Gastrocnemius medialis (tissue), 4 donors: ENCODE results near the gene C9orf50. TPM values are rescaled to one million over a fixed set of nuclear protein-coding genes. Genes with fewer than 3 reads are reported as not detected.

Experiments used
- ATAC-seq, 2 donors: fragments of 150-250 bp; one replicate each; pipeline ENCODE4 v1.9.1; 2016
- DNase-seq, 2 donors: peaks; one replicate each; pipeline ENCODE4 v3.0.0-alpha.2; 2019
- H3K27ac ChIP-seq, 4 donors: fragments of 200-600 bp; sonication (generic); 1 replicate in 1 of 4; 2 replicates in 3 of 4; pipeline ENCODE4 v1.5.1; 2016 to 2018; ENCODE audit warnings: mild to moderate bottlenecking in 2 of 4, moderate library complexity in 1 of 4
- H3K27me3 ChIP-seq, 3 donors: fragments of 200-600 bp; sonication (generic) in 2 of 3; 1 replicate in 1 of 3; 2 replicates in 2 of 3; pipeline versions ENCODE4 v1.5.1 to v1.6.0; 2016 to 2019; ENCODE audit warnings: mild to moderate bottlenecking in 1 of 3, moderate library complexity in 1 of 3
- H3K36me3 ChIP-seq, 2 donors: fragments of 200-600 bp; sonication (generic) in 1 of 2; one replicate each; pipeline ENCODE4 v1.5.1; 2017 to 2018
- H3K4me1 ChIP-seq, 2 donors: fragments of 200-600 bp; sonication (generic) in 1 of 2; one replicate each; pipeline ENCODE4 v1.5.1; 2016 to 2017; ENCODE audit warnings: mild to moderate bottlenecking in 2 of 2
- H3K4me3 ChIP-seq, 4 donors: fragments of 200-600 bp; sonication (generic) in 3 of 4; 1 replicate in 1 of 4; 2 replicates in 3 of 4; pipeline ENCODE4 v1.5.1; 2016 to 2019; ENCODE audit warnings: mild to moderate bottlenecking in 2 of 4
- H3K9me3 ChIP-seq, 3 donors: fragments of 200-600 bp; sonication (generic) in 2 of 3; 1 replicate in 1 of 3; 2 replicates in 2 of 3; pipeline ENCODE4 v1.5.1; 2016 to 2019
- CTCF ChIP-seq, 5 experiments: fragments of 450-650 bp in 3 of 5; fragments of 200-600 bp in 2 of 5; sonication (generic) in 2 of 5; IDR thresholded peaks in 4 of 5; conservative IDR thresholded peaks in 1 of 5; 1 replicate in 4 of 5; 2 replicates in 1 of 5; pipeline ENCODE4 v1.5.1; 2016 to 2019; ENCODE audit warnings: antibody characterized with exemption in 5 of 5, mild to moderate bottlenecking in 3 of 5, moderate library complexity in 3 of 5
- POLR2A ChIP-seq, 2 donors: fragments of 450-650 bp; IDR thresholded peaks; one replicate each; pipeline ENCODE4 v1.6.1; 2017; ENCODE audit warnings: antibody characterized with exemption in 2 of 2, mild to moderate bottlenecking in 2 of 2, moderate library complexity in 2 of 2
- in situ Hi-C, 4 donors: fragments of 200-750 bp; cut with MboI; loops; one replicate each; pipeline versions ENCODE4 v1.15.0 to v1.8.0; 2017; ENCODE audit warnings: low sequenced_read_pairs in 4 of 4
- intact Hi-C: fragments of 100-400 bp; cut with DNase I; formaldehyde crosslinking; loops from one replicate; pipeline ENCODE4 v1.15.1; 2023; ENCODE audit warnings: low total_unique reads
- total RNA-seq, 4 donors: library from RNA; depleted of rRNA; stranded (reverse); fragments of >200 nt; gene quantifications; one replicate each; pipeline versions ENCODE4 v1.1.0 to v1.2.3, GENCODE V29; 2016

The C9orf50 gene
- total RNA-seq, 4 donors from 2014 or later, result not detected

GRCh38 chr9:129631674-129632129 lies 10.8 kb upstream of the C9orf50 start:
- in situ Hi-C loops, result loop anchor here in 1 of 4 donors (25.0 kb wide), 1 partner anchor 156 kb away; no protein-coding TSS in a partner anchor
- H3K4me3 ChIP-seq, result peak overlapping the region in 1 of 4 donors; percentile 24
- H3K36me3 ChIP-seq, result peaks cover 0 to 38% of the 10 kb centered on the region in 2 donors
- peak overlapping the region in 1 of 4 donors; percentile 93 for H3K27ac ChIP-seq
- DNase-seq, result no peak
- TF ChIP-seq POLR2A (IDR thresholded peaks at IDR 0.05) (no peak), CTCF (IDR thresholded peaks at IDR 0.05 in 4 of 5, conservative IDR thresholded peaks at IDR 0.05 in 1 of 5) (no peak)
- no peak for ATAC-seq
- no peaks in the 10 kb centered on the region for H3K27me3 ChIP-seq
- intact Hi-C loops, result no loop called here
- no peaks in the 10 kb centered on the region for H3K9me3 ChIP-seq
- H3K4me1 ChIP-seq, result peaks cover 55 to 64% of the 10 kb centered on the region in 2 donors

- in situ Hi-C loops, result loop anchor here in 1 of 4 donors (25.0 kb wide), 1 partner anchor 156 kb away; no protein-coding TSS in a partner anchor
- peak overlapping the region in 3 of 4 donors; percentile 8 to 93 (median 64) for H3K27ac ChIP-seq
Measured at GRCh38 chr9:129630967-129631673, 10.2 kb upstream of the C9orf50 start.

GRCh38 chr9:129629251-129629820 lies 8.4 kb upstream of the C9orf50 start:
- H3K27ac ChIP-seq, result peak overlapping the region in 2 of 4 donors; percentile 93 to 98
- intact Hi-C loops, result loop anchor here (5.0 kb wide), 2 partner anchors 217 to 452 kb away; partner anchors contain the start of gene IER5L
- DNase-seq (no peak), ATAC-seq (no peak)
- no peak for TF ChIP-seq CTCF (IDR thresholded peaks at IDR 0.05 in 4 of 5, conservative IDR thresholded peaks at IDR 0.05 in 1 of 5)
- TF ChIP-seq POLR2A (IDR thresholded peaks at IDR 0.05), result no peak
- peaks cover 56 to 64% of the 10 kb centered on the region in 2 donors for H3K4me1 ChIP-seq
- no peaks in the 10 kb centered on the region for H3K27me3 ChIP-seq
- no peak overlapping the region for H3K4me3 ChIP-seq
- peaks cover 0 to 14% of the 10 kb centered on the region in 2 donors for H3K36me3 ChIP-seq
- in situ Hi-C loops, result loop anchor here in 1 of 4 donors (25.0 kb wide), 1 partner anchor 158 kb away; no protein-coding TSS in a partner anchor
- no peaks in the 10 kb centered on the region for H3K9me3 ChIP-seq

More at GRCh38 chr9:129630967-129631673, 10.2 kb upstream of the C9orf50 start:
- ATAC-seq (no peak), DNase-seq (peak in 1 of 2 donors; percentile 57)
- intact Hi-C loops, result no loop called here
- Histone ChIP-seq H3K4me3 (peak overlapping the region in 1 of 4 donors; percentile 24), H3K36me3 (peaks cover 0 to 32% of the 10 kb centered on the region in 2 donors), H3K9me3 (no peaks in the 10 kb centered on the region), H3K4me1 (peaks cover 56 to 64% of the 10 kb centered on the region in 2 donors), H3K27me3 (no peaks in the 10 kb centered on the region)
- no peak for TF ChIP-seq POLR2A (IDR thresholded peaks at IDR 0.05)
- no peak for TF ChIP-seq CTCF (IDR thresholded peaks at IDR 0.05 in 4 of 5, conservative IDR thresholded peaks at IDR 0.05 in 1 of 5)

- TF ChIP-seq POLR2A (IDR thresholded peaks at IDR 0.05) (no peak), CTCF (IDR thresholded peaks at IDR 0.05 in 4 of 5, conservative IDR thresholded peaks at IDR 0.05 in 1 of 5) (no peak)
- peaks cover 56 to 64% of the 10 kb centered on the region in 2 donors for H3K4me1 ChIP-seq
- intact Hi-C loops, result loop anchor here (5.0 kb wide), 2 partner anchors 216 to 451 kb away; partner anchors contain the start of gene IER5L
- no peak for ATAC-seq
- no peak for DNase-seq
- H3K4me3 ChIP-seq, result no peak overlapping the region
- in situ Hi-C loops, result loop anchor here in 1 of 4 donors (25.0 kb wide), 1 partner anchor 159 kb away; no protein-coding TSS in a partner anchor
- peak overlapping the region in 2 of 4 donors; percentile 93 to 98 for H3K27ac ChIP-seq
- no peaks in the 10 kb centered on the region for H3K9me3 ChIP-seq
- H3K36me3 ChIP-seq, result peaks cover 0 to 8% of the 10 kb centered on the region in 2 donors
- no peaks in the 10 kb centered on the region for H3K27me3 ChIP-seq
Measured at GRCh38 chr9:129628709-129629108, 7.8 kb upstream of the C9orf50 start.
